SU-DHL-6 (cell line): ENCODE measurements around the gene BCAS1.

Experiments used
- H2AFZ ChIP-seq: fragments of 200-600 bp; sonication (generic); 2 replicates; pipeline ENCODE4 v1.6.1; 2014; ENCODE audit warnings: low read depth, mild to moderate bottlenecking, moderate library complexity, mixed read lengths, antibody characterized with exemption, low read length; ENCODE audit not compliant: severe bottlenecking
- H3F3A ChIP-seq: fragments of 200-600 bp; shearing (Covaris generic); 2 replicates; pipeline ENCODE4 v1.6.0; 2016; ENCODE audit warnings: antibody characterized with exemption, mild to moderate bottlenecking; ENCODE audit not compliant: insufficient read depth
- H3K27ac ChIP-seq: fragments of 200-600 bp; sonication (generic); 2 replicates; pipeline ENCODE4 v1.5.1; 2016; ENCODE audit warnings: low read depth, mild to moderate bottlenecking, low read length, moderate library complexity, mixed read lengths
- H3K27me3 ChIP-seq: fragments of 200-600 bp; sonication (generic), shearing (Covaris generic); 2 replicates; pipeline ENCODE4 v1.6.0; 2014; ENCODE audit warnings: mild to moderate bottlenecking, low read length
- H3K36me3 ChIP-seq: fragments of 200-600 bp; sonication (generic); 2 replicates; pipeline ENCODE4 v1.6.1; 2014; ENCODE audit warnings: mild to moderate bottlenecking, low read length, mixed read lengths
- H3K4me2 ChIP-seq: fragments of 300-600, 200-600 bp; shearing (Covaris generic), sonication (generic); 2 replicates; pipeline ENCODE4 v1.6.0; 2014; ENCODE audit warnings: low read length, low read depth, mild to moderate bottlenecking; ENCODE audit not compliant: poor library complexity, severe bottlenecking
- H3K4me3 ChIP-seq: fragments of 200-600 bp; sonication (generic); 2 replicates; pipeline ENCODE4 v1.5.1; 2014; ENCODE audit warnings: antibody characterized with exemption, low read length, mild to moderate bottlenecking, mixed read lengths; ENCODE audit not compliant: insufficient read depth, poor library complexity, severe bottlenecking
- H3K79me2 ChIP-seq: fragments of 200-600 bp; sonication (generic); 2 replicates; pipeline ENCODE4 v1.6.1; 2014; ENCODE audit warnings: mild to moderate bottlenecking, low read length, moderate library complexity; ENCODE audit not compliant: insufficient read depth
- H3K9ac ChIP-seq: fragments of 200-600 bp; sonication (generic); 2 replicates; pipeline ENCODE4 v1.7.0; 2014; ENCODE audit warnings: mild to moderate bottlenecking, low read length
- H3K9me2 ChIP-seq: fragments of 200-600 bp; sonication (generic); replicated peaks from 2 replicates; pipeline ENCODE4 v1.6.1; 2014; ENCODE audit warnings: low read length; ENCODE audit not compliant: insufficient read depth
- H3K9me3 ChIP-seq: fragments of 200-600 bp; sonication (generic); 2 replicates; pipeline ENCODE4 v1.6.1; 2014; ENCODE audit warnings: low read length, mixed read lengths; ENCODE audit not compliant: insufficient read depth
- H4K20me1 ChIP-seq: fragments of 200-600 bp; sonication (generic); 2 replicates; pipeline ENCODE4 v1.6.1; 2014; ENCODE audit warnings: low read depth, mild to moderate bottlenecking, antibody characterized with exemption, low read length, moderate library complexity, mixed read lengths
- EZH2phosphoT487 ChIP-seq: fragments of 200-600 bp; sonication (generic), shearing (Covaris generic); conservative IDR thresholded peaks from 2 replicates; pipeline ENCODE4 v1.6.1; 2018; ENCODE audit warnings: mild to moderate bottlenecking, antibody characterized with exemption, low read length, moderate library complexity, mixed read lengths
- TF ChIP-seq, protein P1 (sequence below): fragments of 200-600 bp; sonication (generic); IDR thresholded peaks from one replicate; pipeline ENCODE4 v1.5.1; 2017; ENCODE audit warnings: antibody characterized with exemption, mild to moderate bottlenecking, low read length, moderate library complexity; ENCODE audit not compliant: insufficient read depth, poor library complexity, severe bottlenecking

The BCAS1 gene

GRCh38 chr20:53961527-53961926 lies 108.9 kb downstream of the BCAS1 start:
- H2AFZ ChIP-seq, result no peak overlapping the region
- no peaks in the 10 kb centered on the region for H4K20me1 ChIP-seq
- H3K4me3 ChIP-seq, result no peak overlapping the region
- no peaks in the 10 kb centered on the region for H3K79me2 ChIP-seq
- no peak overlapping the region for H3K4me2 ChIP-seq
- no peaks in the 10 kb centered on the region for H3K27me3 ChIP-seq
- no peak for TF ChIP-seq EZH2phosphoT487
- TF ChIP-seq, protein P1, sequence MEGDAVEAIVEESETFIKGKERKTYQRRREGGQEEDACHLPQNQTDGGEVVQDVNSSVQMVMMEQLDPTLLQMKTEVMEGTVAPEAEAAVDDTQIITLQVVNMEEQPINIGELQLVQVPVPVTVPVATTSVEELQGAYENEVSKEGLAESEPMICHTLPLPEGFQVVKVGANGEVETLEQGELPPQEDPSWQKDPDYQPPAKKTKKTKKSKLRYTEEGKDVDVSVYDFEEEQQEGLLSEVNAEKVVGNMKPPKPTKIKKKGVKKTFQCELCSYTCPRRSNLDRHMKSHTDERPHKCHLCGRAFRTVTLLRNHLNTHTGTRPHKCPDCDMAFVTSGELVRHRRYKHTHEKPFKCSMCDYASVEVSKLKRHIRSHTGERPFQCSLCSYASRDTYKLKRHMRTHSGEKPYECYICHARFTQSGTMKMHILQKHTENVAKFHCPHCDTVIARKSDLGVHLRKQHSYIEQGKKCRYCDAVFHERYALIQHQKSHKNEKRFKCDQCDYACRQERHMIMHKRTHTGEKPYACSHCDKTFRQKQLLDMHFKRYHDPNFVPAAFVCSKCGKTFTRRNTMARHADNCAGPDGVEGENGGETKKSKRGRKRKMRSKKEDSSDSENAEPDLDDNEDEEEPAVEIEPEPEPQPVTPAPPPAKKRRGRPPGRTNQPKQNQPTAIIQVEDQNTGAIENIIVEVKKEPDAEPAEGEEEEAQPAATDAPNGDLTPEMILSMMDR, result no peak
- no peaks in the 10 kb centered on the region for H3K36me3 ChIP-seq
- H3K27ac ChIP-seq, result no peak overlapping the region
- H3K9me2 ChIP-seq, result no peaks in the 10 kb centered on the region
- no peaks in the 10 kb centered on the region for H3K9me3 ChIP-seq
- H3K9ac ChIP-seq, result no peak overlapping the region
- no peaks in the 10 kb centered on the region for H3F3A ChIP-seq

GRCh38 chr20:53960579-53961272 lies 109.7 kb downstream of the BCAS1 start:
- Histone ChIP-seq H3K27ac (no peak overlapping the region), H3K4me2 (no peak overlapping the region), H3F3A (no peaks in the 10 kb centered on the region), H4K20me1 (no peaks in the 10 kb centered on the region), H3K36me3 (no peaks in the 10 kb centered on the region), H3K9me2 (no peaks in the 10 kb centered on the region), H3K9ac (no peak overlapping the region), H3K79me2 (no peaks in the 10 kb centered on the region), H2AFZ (no peak overlapping the region), H3K9me3 (no peaks in the 10 kb centered on the region), H3K4me3 (no peak overlapping the region), H3K27me3 (no peaks in the 10 kb centered on the region)
- no peak for TF ChIP-seq EZH2phosphoT487
- TF ChIP-seq, protein P1, result no peak

GRCh38 chr20:53959911-53960578 lies 110.3 kb downstream of the BCAS1 start:
- no peak overlapping the region for H3K9ac ChIP-seq
- H3K36me3 ChIP-seq, result no peaks in the 10 kb centered on the region
- no peak overlapping the region for H2AFZ ChIP-seq
- no peaks in the 10 kb centered on the region for H3K9me3 ChIP-seq
- H3K4me3 ChIP-seq, result no peak overlapping the region
- no peak overlapping the region for H3K27ac ChIP-seq
- no peaks in the 10 kb centered on the region for H3K9me2 ChIP-seq
- H3K79me2 ChIP-seq, result no peaks in the 10 kb centered on the region
- H3F3A ChIP-seq, result no peaks in the 10 kb centered on the region
- no peak overlapping the region for H3K4me2 ChIP-seq
- H4K20me1 ChIP-seq, result no peaks in the 10 kb centered on the region
- no peaks in the 10 kb centered on the region for H3K27me3 ChIP-seq
- TF ChIP-seq EZH2phosphoT487, result no peak
- TF ChIP-seq, protein P1, result no peak
